SK-N-SH (cell line): ENCODE results near the gene C15orf61.

Experiments used
- CTCF ChIP-seq: fragments of 200-600 bp; sonication (generic); IDR thresholded peaks from 2 replicates; pipeline ENCODE4 v1.6.1; 2017; ENCODE audit warnings: antibody characterized with exemption, mild to moderate bottlenecking, moderate library complexity
- EP300 ChIP-seq, 2 experiments: IDR thresholded peaks; 2 replicates each; pipeline versions ENCODE4 v1.4.0 to v1.6.1; 2012; ENCODE audit warnings: borderline replicate concordance in 1 of 2, low read depth in 1 of 2, low read length in 1 of 2
- FOXM1 ChIP-seq: IDR thresholded peaks from 2 replicates; pipeline ENCODE4 v1.4.0; 2012; ENCODE audit warnings: low read depth, mild to moderate bottlenecking
- JUND ChIP-seq: IDR thresholded peaks from 2 replicates; pipeline ENCODE4 v1.4.0; 2012
- RXRA ChIP-seq: IDR thresholded peaks from 2 replicates; pipeline ENCODE4 v1.4.0; 2012; ENCODE audit warnings: low read depth, mild to moderate bottlenecking, borderline replicate concordance
- SIN3A ChIP-seq: IDR thresholded peaks from 2 replicates; pipeline ENCODE4 v1.6.1; 2012; ENCODE audit warnings: low read depth, mild to moderate bottlenecking, low read length, moderate library complexity, borderline replicate concordance
- SMC3 ChIP-seq: IDR thresholded peaks from 2 replicates; pipeline ENCODE4 v1.6.1; 2012; ENCODE audit warnings: low read depth, low read length, improper control_type of control experiment
- TAF1 ChIP-seq: IDR thresholded peaks from 2 replicates; pipeline ENCODE4 v1.6.1; 2012; ENCODE audit warnings: low read depth, mild to moderate bottlenecking, low read length, moderate library complexity, borderline replicate concordance
- TCF12 ChIP-seq: IDR thresholded peaks from 2 replicates; pipeline ENCODE4 v1.4.0; 2012
- TEAD4 ChIP-seq: IDR thresholded peaks from 2 replicates; pipeline ENCODE4 v1.4.0; 2012; ENCODE audit warnings: mild to moderate bottlenecking, borderline replicate concordance; ENCODE audit not compliant: insufficient read depth

GRCh38 chr15:67542420-67543347 is 21.8 kb downstream of the C15orf61 start, which contains the start of gene MAP2K5:
- TF ChIP-seq CTCF (no peak), SMC3 (0 out of 2 replicates have a peak, but pooled peaks have one; percentile 13), EP300 (IDR thresholded peaks at IDR 0.05; ENCODE audit: borderline replicate concordance in 1 of 2, low read depth in 1 of 2, low read length in 1 of 2) (no peak), TCF12 (peak; percentile 10; the same call in 1 of the 2 replicates), SIN3A (peak; percentile 60; the same call in 1 of the 2 replicates), TEAD4 (no peak), JUND (no peak), FOXM1 (no peak), RXRA (no peak), TAF1 (peak; percentile 74)
